OCI-LY7 (cell line): ENCODE results near the gene SHISAL2A. TPM values are rescaled to one million over a fixed set of nuclear protein-coding genes. Genes with fewer than 3 reads are reported as not detected.

Experiments
- BruUV-seq: library from RNA; stranded (reverse); fragments of 400-500 nt; replicated peaks from 2 replicates; lab custom pipeline; 2021; lab: Mats Ljungman, UMichigan
- CTCF ChIA-PET: fragments of 300-600 bp; sonication (Branson Sonifier 250); formaldehyde crosslinking; loops from one replicate; lab custom pipeline; 2022; ENCODE audit warnings: antibody characterized with exemption; ENCODE audit not compliant: unreplicated experiment; lab: Charles Lee
- POLR2A ChIA-PET: fragments of 300-600 bp; sonication (Branson Sonifier 250); formaldehyde crosslinking; loops from one replicate; lab custom pipeline; 2022; ENCODE audit warnings: antibody characterized with exemption; lab: Charles Lee
- DNase-seq: peaks from one replicate; pipeline ENCODE4 v3.0.0-alpha.2; 2015; ENCODE audit warnings: low spot score
- H2AFZ ChIP-seq: fragments of 200-600 bp; sonication (generic), shearing (Covaris generic); 2 replicates; pipeline ENCODE4 v1.6.1; 2014; ENCODE audit warnings: mild to moderate bottlenecking, antibody characterized with exemption, low read length, moderate library complexity
- H3K27ac ChIP-seq: fragments of 200-600 bp; sonication (generic); 2 replicates; pipeline ENCODE4 v1.5.1; 2014; ENCODE audit warnings: mixed run types, low read depth, mild to moderate bottlenecking, moderate library complexity, low read length, inconsistent platforms; ENCODE audit not compliant: poor library complexity, severe bottlenecking
- H3K36me3 ChIP-seq: fragments of 200-600 bp; sonication (generic); 2 replicates; pipeline ENCODE4 v1.6.1; 2014; ENCODE audit warnings: mild to moderate bottlenecking, antibody characterized with exemption, low read length, moderate library complexity, mixed read lengths; ENCODE audit not compliant: insufficient read depth
- H3K4me1 ChIP-seq: fragments of 200-600 bp; sonication (generic); 2 replicates; pipeline ENCODE4 v1.5.1; 2014; ENCODE audit warnings: mild to moderate bottlenecking, low read length; ENCODE audit not compliant: insufficient read depth, poor library complexity, severe bottlenecking
- H3K4me2 ChIP-seq: fragments of 200-600 bp; sonication (generic); 2 replicates; pipeline ENCODE4 v1.6.1; 2014; ENCODE audit warnings: mild to moderate bottlenecking, low read length
- H3K4me3 ChIP-seq: fragments of 200-600 bp; sonication (generic); 2 replicates; pipeline ENCODE4 v1.5.1; 2014; ENCODE audit warnings: mild to moderate bottlenecking, low read depth, low read length; ENCODE audit not compliant: poor library complexity, severe bottlenecking
- H3K79me2 ChIP-seq: fragments of 200-600 bp; sonication (generic); 2 replicates; pipeline ENCODE4 v1.6.1; 2016; ENCODE audit warnings: low read depth, mild to moderate bottlenecking, low read length, moderate library complexity, mixed read lengths; ENCODE audit not compliant: insufficient read depth
- H3K9me2 ChIP-seq: fragments of 200-600 bp; sonication (generic); 2 replicates; pipeline ENCODE4 v1.6.1; 2016; ENCODE audit warnings: mild to moderate bottlenecking, low read length, mixed read lengths; ENCODE audit not compliant: insufficient read depth
- H3K9me3 ChIP-seq: fragments of 200-600 bp; sonication (generic); 2 replicates; pipeline ENCODE4 v1.6.1; 2014; ENCODE audit warnings: mild to moderate bottlenecking, mixed run types, low read length, mixed read lengths
- H4K20me1 ChIP-seq: fragments of 200-600 bp; sonication (generic); 2 replicates; pipeline ENCODE4 v1.6.1; 2014; ENCODE audit warnings: mild to moderate bottlenecking, antibody characterized with exemption, low read length, moderate library complexity, mixed read lengths; ENCODE audit not compliant: insufficient read depth
- CTCF ChIP-seq: fragments of 200-600 bp; sonication (generic); conservative IDR thresholded peaks from 2 replicates; pipeline ENCODE4 v1.5.1; 2014; ENCODE audit warnings: mild to moderate bottlenecking, antibody characterized with exemption, low read length, moderate library complexity, mixed read lengths
- EZH2phosphoT487 ChIP-seq: fragments of 200-600 bp; sonication (generic); IDR thresholded peaks from 2 replicates; pipeline ENCODE4 v1.6.1; 2018; ENCODE audit warnings: low read depth, borderline replicate concordance, mild to moderate bottlenecking, mixed run types, antibody characterized with exemption, low read length, moderate library complexity, mixed read lengths
- intact Hi-C: fragments of 100-400 bp; cut with micrococcal nuclease; formaldehyde crosslinking; loops from one replicate; pipeline ENCODE4 v1.10.0; 2022; ENCODE audit not compliant: unreplicated experiment
- total RNA-seq, 2 experiments: library from RNA; depleted of rRNA in 1 of 2; stranded (reverse); fragments of >200 nt in 1 of 2; shearing (Covaris generic) in 1 of 2; gene quantifications; 2 replicates each; pipeline ENCODE4 v1.2.3, GENCODE V29; 2014 to 2022

Gene SHISAL2A
- total RNA-seq, 2 experiments from 2014 or later, result 0.27 to 0.69 TPM

GRCh38 chr1:52588535-52588934 lies 44.4 kb upstream of the SHISAL2A start:
- Histone ChIP-seq H4K20me1 (no peaks in the 10 kb centered on the region), H3K27ac (no peak overlapping the region), H3K4me3 (no peak overlapping the region), H3K9me3 (no peaks in the 10 kb centered on the region), H3K79me2 (no peaks in the 10 kb centered on the region), H3K36me3 (no peaks in the 10 kb centered on the region), H3K9me2 (no peaks in the 10 kb centered on the region), H3K4me1 (peaks cover 26% of the 10 kb centered on the region), H2AFZ (no peak overlapping the region), H3K4me2 (no peak overlapping the region)
- TF ChIP-seq EZH2phosphoT487 (no peak), CTCF (no peak)
- ChIA-PET CTCF (no interaction called here), POLR2A (interaction anchor here (0.7 kb wide), 1 partner anchor 40 kb away, joined by 3 read pairs; no protein-coding TSS in a partner anchor)
- intact Hi-C loops, result no loop called here
- no TSS peak for BruUV-seq
- no peak for DNase-seq

- H3K9me2 ChIP-seq, result no peaks in the 10 kb centered on the region
- H3K27ac ChIP-seq, result no peak overlapping the region
- no peak overlapping the region for H3K4me3 ChIP-seq
- H4K20me1 ChIP-seq, result no peaks in the 10 kb centered on the region
- no peak overlapping the region for H2AFZ ChIP-seq
- intact Hi-C loops, result no loop called here
- no TSS peak for BruUV-seq
- H3K4me1 ChIP-seq, result peaks cover 36% of the 10 kb centered on the region
- no peaks in the 10 kb centered on the region for H3K36me3 ChIP-seq
- H3K79me2 ChIP-seq, result no peaks in the 10 kb centered on the region
- no peaks in the 10 kb centered on the region for H3K9me3 ChIP-seq
- no peak overlapping the region for H3K4me2 ChIP-seq
- POLR2A ChIA-PET, result interaction anchor here (0.5 kb wide), 1 partner anchor 1011 kb away, joined by 4 read pairs; no protein-coding TSS in a partner anchor
- TF ChIP-seq CTCF (no peak), EZH2phosphoT487 (no peak)
- CTCF ChIA-PET, result no interaction called here
- DNase-seq, result no peak
Measured at GRCh38 chr1:52590266-52590665, 42.7 kb upstream of the SHISAL2A start.

GRCh38 chr1:52592637-52593323 lies 40.2 kb upstream of the SHISAL2A start:
- H3K27ac ChIP-seq, result peak overlapping the region; percentile 75
- no peak for TF ChIP-seq CTCF
- TF ChIP-seq EZH2phosphoT487, result no peak
- H3K9me3 ChIP-seq, result no peaks in the 10 kb centered on the region
- no peaks in the 10 kb centered on the region for H3K9me2 ChIP-seq
- H4K20me1 ChIP-seq, result no peaks in the 10 kb centered on the region
- peaks cover 36% of the 10 kb centered on the region for H3K4me1 ChIP-seq
- no peaks in the 10 kb centered on the region for H3K36me3 ChIP-seq
- DNase-seq, result peak; percentile 71
- ChIA-PET CTCF (no interaction called here), POLR2A (interaction anchor here (0.5 to 1.7 kb wide), 8 partner anchors 12 to 531 kb away, joined by 3 to 7 read pairs (median 3); no protein-coding TSS in a partner anchor)
- intact Hi-C loops, result no loop called here
- H3K4me2 ChIP-seq, result peak overlapping the region; percentile 70
- H3K4me3 ChIP-seq, result peak overlapping the region; percentile 42
- no TSS peak for BruUV-seq
- H2AFZ ChIP-seq, result peak overlapping the region; percentile 91
- no peaks in the 10 kb centered on the region for H3K79me2 ChIP-seq
